GM12865 (cell line): ENCODE measurements around the gene ZNF142.

Experiments
- DNase-seq: peaks from one replicate; pipeline ENCODE4 v3.0.0; 2010; ENCODE audit warnings: low read depth
- H3K4me3 ChIP-seq: 2 replicates; pipeline ENCODE4 v1.5.1; 2011; ENCODE audit warnings: mild to moderate bottlenecking, low read depth, low read length, control low read depth
- TF ChIP-seq, protein P1 (sequence below): IDR thresholded peaks from 2 replicates; pipeline ENCODE4 v1.5.1; 2011; ENCODE audit warnings: low read length, control low read depth, low read depth, inconsistent platforms; ENCODE audit not compliant: insufficient read depth; ENCODE audit errors: missing control alignments

The ZNF142 gene

DNA sequence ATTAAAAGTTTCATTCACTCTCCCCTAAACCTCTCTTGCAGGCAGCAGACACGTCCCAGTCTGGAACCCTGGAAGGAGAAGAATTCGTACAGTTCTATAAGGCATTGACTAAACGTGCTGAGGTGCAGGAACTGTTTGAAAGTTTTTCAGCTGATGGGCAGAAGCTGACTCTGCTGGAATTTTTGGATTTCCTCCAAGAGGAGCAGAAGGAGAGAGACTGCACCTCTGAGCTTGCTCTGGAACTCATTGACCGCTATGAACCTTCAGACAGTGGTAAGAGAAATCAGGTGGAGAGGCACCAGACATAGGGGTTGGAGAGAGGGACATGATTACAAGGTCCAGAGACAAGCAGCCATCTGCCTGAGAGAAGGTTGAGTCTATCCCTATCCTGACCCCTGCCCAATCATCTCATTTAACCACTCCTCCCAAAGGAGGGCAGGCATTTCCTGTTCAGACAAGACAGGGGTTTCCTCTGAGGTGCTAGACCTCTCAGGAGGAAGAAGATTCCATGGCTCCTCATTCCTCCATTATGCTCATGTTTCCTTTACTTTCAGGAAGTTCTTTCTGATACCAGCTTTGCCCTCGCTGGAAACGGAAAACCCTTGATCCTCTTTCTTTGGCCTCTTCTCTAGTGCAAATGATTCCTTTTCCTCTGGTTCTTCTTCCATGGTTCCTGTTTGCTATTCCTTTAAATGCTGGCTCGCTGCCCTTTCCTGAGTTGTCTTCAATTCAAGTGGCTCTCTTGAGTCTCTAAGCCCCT lies 36.6 kb downstream of the ZNF142 start:
- TF ChIP-seq, protein P1, sequence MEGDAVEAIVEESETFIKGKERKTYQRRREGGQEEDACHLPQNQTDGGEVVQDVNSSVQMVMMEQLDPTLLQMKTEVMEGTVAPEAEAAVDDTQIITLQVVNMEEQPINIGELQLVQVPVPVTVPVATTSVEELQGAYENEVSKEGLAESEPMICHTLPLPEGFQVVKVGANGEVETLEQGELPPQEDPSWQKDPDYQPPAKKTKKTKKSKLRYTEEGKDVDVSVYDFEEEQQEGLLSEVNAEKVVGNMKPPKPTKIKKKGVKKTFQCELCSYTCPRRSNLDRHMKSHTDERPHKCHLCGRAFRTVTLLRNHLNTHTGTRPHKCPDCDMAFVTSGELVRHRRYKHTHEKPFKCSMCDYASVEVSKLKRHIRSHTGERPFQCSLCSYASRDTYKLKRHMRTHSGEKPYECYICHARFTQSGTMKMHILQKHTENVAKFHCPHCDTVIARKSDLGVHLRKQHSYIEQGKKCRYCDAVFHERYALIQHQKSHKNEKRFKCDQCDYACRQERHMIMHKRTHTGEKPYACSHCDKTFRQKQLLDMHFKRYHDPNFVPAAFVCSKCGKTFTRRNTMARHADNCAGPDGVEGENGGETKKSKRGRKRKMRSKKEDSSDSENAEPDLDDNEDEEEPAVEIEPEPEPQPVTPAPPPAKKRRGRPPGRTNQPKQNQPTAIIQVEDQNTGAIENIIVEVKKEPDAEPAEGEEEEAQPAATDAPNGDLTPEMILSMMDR = no peak
- no peak overlapping the region for H3K4me3 ChIP-seq
- DNase-seq = no peak

DNA sequence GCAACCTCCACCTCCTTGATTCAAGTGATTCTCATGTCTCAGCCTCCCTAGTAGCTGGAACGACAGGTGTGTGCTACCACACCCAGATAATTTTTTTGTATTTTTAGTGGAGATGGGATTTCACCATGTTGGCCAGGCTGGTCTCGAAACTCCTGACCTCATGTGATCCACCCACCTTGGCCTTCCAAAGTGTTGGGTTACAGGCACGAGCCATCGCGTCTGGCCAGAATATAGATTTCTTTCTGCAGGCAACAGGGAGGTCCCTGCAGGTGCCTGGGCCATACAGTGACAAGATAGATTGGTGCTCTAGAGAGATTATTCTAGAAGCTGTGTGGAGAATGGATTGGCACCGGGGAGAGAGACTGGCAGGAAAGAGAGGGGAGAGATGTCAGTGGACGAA lies 38.4 kb downstream of the ZNF142 start:
- DNase-seq = no peak
- H3K4me3 ChIP-seq = no peak overlapping the region
- TF ChIP-seq, protein P1 = no peak

DNA sequence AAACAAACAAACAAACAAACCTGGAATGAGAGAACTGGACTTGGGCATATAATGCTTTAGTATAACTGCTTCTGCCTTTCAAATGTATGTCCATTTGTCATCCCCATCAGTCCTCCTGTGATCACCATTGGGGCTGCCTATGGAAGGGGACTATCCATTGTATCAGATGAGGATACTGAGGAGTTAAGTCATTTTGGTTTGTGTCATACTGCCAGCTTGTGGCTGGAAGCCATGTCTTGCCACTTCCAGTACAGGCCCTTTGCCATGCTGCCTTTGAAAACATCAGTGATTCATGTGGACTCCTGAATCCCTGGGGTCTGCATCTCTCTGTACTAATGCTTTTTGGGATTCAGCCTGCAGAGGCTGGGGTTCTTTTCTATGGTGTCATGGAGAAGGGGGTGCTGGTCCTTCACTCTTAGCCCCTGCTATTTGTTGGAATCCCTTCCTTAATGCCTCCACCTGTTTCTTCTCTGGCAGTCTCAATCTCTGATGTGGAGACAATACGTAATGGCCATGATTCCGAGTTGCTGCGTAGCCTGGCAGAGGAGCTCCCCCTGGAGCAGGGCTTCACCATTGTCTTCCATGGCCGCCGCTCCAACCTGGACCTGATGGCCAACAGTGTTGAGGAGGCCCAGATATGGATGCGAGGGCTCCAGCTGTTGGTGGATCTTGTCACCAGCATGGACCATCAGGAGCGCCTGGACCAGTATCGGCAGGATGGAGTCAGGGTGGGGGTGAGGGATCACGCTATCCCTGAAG lies 41.1 kb downstream of the ZNF142 start:
- H3K4me3 ChIP-seq = no peak overlapping the region
- TF ChIP-seq, protein P1 = no peak
- DNase-seq = no peak

DNA sequence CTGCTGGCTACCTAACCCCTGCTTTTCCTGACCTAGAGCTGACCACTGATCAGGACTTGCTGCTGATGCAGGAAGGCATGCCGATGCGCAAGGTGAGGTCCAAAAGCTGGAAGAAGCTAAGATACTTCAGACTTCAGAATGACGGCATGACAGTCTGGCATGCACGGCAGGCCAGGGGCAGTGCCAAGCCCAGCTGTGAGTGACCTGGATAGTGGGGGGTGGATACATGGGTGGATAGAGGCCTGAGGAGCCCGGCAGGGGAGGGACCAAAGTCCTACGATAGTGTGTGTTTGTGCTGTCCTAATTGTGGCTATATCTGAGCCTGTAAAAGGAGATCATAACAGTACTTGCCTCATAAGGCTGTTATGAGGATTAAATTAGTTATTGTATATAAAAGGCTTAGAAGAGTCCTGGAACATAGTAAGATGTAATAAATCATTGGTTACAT lies 43.5 kb downstream of the ZNF142 start:
- H3K4me3 ChIP-seq = no peak overlapping the region
- TF ChIP-seq, protein P1 = no peak
- DNase-seq = no peak

DNA sequence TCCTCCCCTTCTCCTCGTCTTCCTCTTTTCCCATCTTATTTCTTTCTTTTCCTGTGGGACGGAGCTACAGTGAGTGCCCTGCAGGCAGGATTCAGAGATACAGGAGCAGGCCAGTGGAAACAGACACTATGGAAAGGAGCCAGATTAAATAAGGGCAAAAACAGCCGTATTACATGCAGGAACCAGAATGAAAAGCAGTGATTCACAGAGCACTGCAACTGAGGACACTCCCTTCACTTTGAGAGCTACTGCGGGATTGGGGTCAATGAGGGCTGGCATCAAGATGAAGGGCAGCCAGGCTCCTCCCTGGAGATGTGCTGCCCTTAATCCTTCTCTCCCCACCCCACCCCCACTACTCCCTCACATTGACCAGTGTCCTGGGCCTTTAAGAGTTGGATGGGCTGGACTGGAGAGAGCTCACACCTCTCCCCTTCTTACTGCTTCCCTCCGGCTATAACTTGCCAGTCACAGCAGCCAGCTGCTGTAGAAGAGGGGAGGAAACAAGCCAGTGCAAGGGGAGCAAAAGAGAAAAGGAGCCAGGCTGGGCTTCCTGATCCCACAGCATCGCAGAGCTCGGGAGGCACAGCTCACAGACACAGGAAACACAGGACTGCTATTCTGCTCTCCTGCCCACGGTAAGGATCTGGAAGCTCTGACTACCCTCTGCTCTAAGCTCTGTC lies 51.8 kb downstream of the ZNF142 start, which contains the start of gene PLCD4:
TSS of gene PLCD4 (plus strand) at position 464 of the 680 bp plus-strand sequence. CDS start 7,841 bp downstream, outside the sequence.
- TF ChIP-seq, protein P1 = no peak
- DNase-seq = no peak
- H3K4me3 ChIP-seq = no peak within 1 kb of the TSS

DNA sequence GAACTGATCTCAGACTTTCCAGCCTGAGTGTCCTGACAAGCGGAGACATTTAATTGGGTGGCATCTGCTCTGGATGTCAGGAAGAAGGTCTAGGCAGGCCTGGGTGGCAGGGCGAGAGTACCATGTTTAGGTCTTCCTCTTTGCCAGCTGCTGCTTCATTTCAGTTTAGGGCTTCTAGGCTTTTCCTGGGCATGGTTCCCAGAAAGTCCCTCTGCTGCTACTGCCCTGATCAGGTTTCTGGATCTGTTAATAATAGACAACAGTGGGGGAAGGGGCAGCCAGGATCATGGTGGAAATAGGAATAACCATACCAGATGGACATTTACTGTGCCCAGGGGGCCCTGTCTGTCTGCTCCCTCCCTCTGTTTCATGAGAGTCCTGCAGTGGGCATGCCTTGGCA lies 54.0 kb downstream of the ZNF142 start:
- TF ChIP-seq, protein P1 = no peak
- DNase-seq = no peak
- no peak overlapping the region for H3K4me3 ChIP-seq
